Astrocyte (in vitro differentiated cells and primary cell): Measurements from ENCODE around the gene UQCC3.
"Not testable (repeated sequence)": the region's sequence is repeated elsewhere in the genome, so short reads cannot be mapped to it uniquely, and the experiment has no call there.

Source experiments
- EZH2 ChIP-seq: IDR thresholded peaks from 2 replicates; pipeline ENCODE4 v1.6.1; 2012; ENCODE audit warnings: mild to moderate bottlenecking, low read length, inconsistent platforms; ENCODE audit not compliant: insufficient read depth
- TF ChIP-seq, protein P1 (sequence below): IDR thresholded peaks from 2 replicates; pipeline ENCODE4 v1.5.1; 2011; ENCODE audit warnings: low read depth, mild to moderate bottlenecking, inconsistent platforms, low read length, moderate library complexity; ENCODE audit not compliant: insufficient read depth

DNA sequence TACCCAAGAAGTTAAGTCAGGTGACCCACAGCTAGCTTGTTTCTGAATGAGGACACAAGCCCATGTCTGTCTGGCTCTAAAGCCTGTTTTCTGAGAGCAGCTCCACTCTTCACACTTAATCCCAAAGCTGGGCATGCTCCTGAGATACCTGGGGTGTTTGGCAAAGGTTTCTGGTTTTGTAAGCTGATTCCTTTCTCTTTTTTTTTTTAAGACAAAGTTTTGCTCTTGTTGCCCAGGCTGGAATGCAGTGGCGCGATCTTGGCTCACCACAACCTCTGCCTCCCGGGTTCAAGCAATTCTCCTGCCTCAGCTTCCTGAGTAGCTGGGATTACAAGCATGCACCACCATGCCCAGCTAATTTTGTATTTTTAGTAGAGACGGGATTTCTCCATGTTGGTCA lies 22.2 kb downstream of the UQCC3 start:
- TF ChIP-seq, protein P1, sequence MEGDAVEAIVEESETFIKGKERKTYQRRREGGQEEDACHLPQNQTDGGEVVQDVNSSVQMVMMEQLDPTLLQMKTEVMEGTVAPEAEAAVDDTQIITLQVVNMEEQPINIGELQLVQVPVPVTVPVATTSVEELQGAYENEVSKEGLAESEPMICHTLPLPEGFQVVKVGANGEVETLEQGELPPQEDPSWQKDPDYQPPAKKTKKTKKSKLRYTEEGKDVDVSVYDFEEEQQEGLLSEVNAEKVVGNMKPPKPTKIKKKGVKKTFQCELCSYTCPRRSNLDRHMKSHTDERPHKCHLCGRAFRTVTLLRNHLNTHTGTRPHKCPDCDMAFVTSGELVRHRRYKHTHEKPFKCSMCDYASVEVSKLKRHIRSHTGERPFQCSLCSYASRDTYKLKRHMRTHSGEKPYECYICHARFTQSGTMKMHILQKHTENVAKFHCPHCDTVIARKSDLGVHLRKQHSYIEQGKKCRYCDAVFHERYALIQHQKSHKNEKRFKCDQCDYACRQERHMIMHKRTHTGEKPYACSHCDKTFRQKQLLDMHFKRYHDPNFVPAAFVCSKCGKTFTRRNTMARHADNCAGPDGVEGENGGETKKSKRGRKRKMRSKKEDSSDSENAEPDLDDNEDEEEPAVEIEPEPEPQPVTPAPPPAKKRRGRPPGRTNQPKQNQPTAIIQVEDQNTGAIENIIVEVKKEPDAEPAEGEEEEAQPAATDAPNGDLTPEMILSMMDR = not testable (repeated sequence)
- TF ChIP-seq EZH2 = not testable (repeated sequence)
